H9 (cell line): ENCODE results near the gene VPS26A. TPM values are rescaled to one million over a fixed set of nuclear protein-coding genes. Genes with fewer than 3 reads are reported as not detected.

ENCODE experiments used
- DNase-seq: peaks from one replicate; pipeline ENCODE4 v3.0.0-alpha.2; 2017
- H2AFZ ChIP-seq: one replicate; pipeline ENCODE4 v1.6.1; 2013; ENCODE audit warnings: mild to moderate bottlenecking, low read length, control low read depth, moderate library complexity
- H2AK5ac ChIP-seq: 2 replicates; pipeline ENCODE4 v1.6.1; 2013; ENCODE audit warnings: low read length, control low read depth, mixed read lengths; ENCODE audit not compliant: insufficient read length
- H2BK120ac ChIP-seq: one replicate; pipeline ENCODE4 v1.6.1; 2013; ENCODE audit warnings: low read depth, mild to moderate bottlenecking, low read length, control low read depth, inconsistent platforms; ENCODE audit not compliant: poor library complexity, severe bottlenecking
- H2BK12ac ChIP-seq: 2 replicates; pipeline ENCODE4 v1.6.1; 2013; ENCODE audit warnings: low read length, control low read depth, mixed read lengths, low read depth; ENCODE audit not compliant: insufficient read length
- H2BK15ac ChIP-seq: 2 replicates; pipeline ENCODE4 v1.6.1; 2013; ENCODE audit warnings: low read depth, low read length, control low read depth
- H2BK20ac ChIP-seq: one replicate; pipeline ENCODE4 v1.6.1; 2013; ENCODE audit warnings: low read depth, mild to moderate bottlenecking, low read length, control low read depth, inconsistent platforms; ENCODE audit not compliant: poor library complexity, severe bottlenecking
- H2BK5ac ChIP-seq: 2 replicates; pipeline ENCODE4 v1.6.1; 2013; ENCODE audit warnings: low read length, control low read depth, mixed read lengths; ENCODE audit not compliant: insufficient read length
- H3K14ac ChIP-seq: 2 replicates; pipeline ENCODE4 v1.6.1; 2013; ENCODE audit warnings: low read length, control low read depth; ENCODE audit not compliant: insufficient read depth
- H3K18ac ChIP-seq: 2 replicates; pipeline ENCODE4 v1.6.1; 2013; ENCODE audit warnings: low read depth, mild to moderate bottlenecking, mixed read lengths, low read length, control low read depth; ENCODE audit not compliant: insufficient read length
- H3K23ac ChIP-seq: 2 replicates; pipeline ENCODE4 v1.6.1; 2013; ENCODE audit warnings: low read length, control low read depth, mixed read lengths, low read depth; ENCODE audit not compliant: insufficient read length
- H3K23me2 ChIP-seq: 2 replicates; pipeline ENCODE4 v1.6.1; 2013; ENCODE audit warnings: low read depth, mild to moderate bottlenecking, mixed read lengths, low read length, control low read depth; ENCODE audit not compliant: insufficient read length, poor library complexity, severe bottlenecking
- H3K27ac ChIP-seq: 2 replicates; pipeline ENCODE4 v1.5.1; 2013; ENCODE audit warnings: low read length, control low read depth, mixed read lengths, low read depth; ENCODE audit not compliant: insufficient read length
- H3K27me3 ChIP-seq: 2 replicates; pipeline ENCODE4 v1.6.1; 2013; ENCODE audit warnings: low read length, control low read depth, inconsistent platforms; ENCODE audit not compliant: insufficient read depth
- H3K4ac ChIP-seq: 2 replicates; pipeline ENCODE4 v1.6.1; 2013; ENCODE audit warnings: low read depth, mild to moderate bottlenecking, control low read depth, inconsistent platforms, low read length, moderate library complexity
- H3K4me1 ChIP-seq: 2 replicates; pipeline ENCODE4 v1.6.1; 2013; ENCODE audit warnings: low read length, control low read depth, inconsistent platforms; ENCODE audit not compliant: insufficient read depth
- H3K4me2 ChIP-seq: 2 replicates; pipeline ENCODE4 v1.6.1; 2013; ENCODE audit warnings: low read length, control low read depth, mixed read lengths; ENCODE audit not compliant: insufficient read length, insufficient read depth
- H3K56ac ChIP-seq: 2 replicates; pipeline ENCODE4 v1.6.1; 2013; ENCODE audit warnings: low read depth, mild to moderate bottlenecking, mixed read lengths, low read length, control low read depth; ENCODE audit not compliant: insufficient read length
- H3K79me1 ChIP-seq: 2 replicates; pipeline ENCODE4 v1.6.1; 2013; ENCODE audit warnings: low read depth, mild to moderate bottlenecking, moderate library complexity, low read length, control low read depth, inconsistent platforms; ENCODE audit not compliant: insufficient read depth, poor library complexity, severe bottlenecking
- H3K79me2 ChIP-seq: 2 replicates; pipeline ENCODE4 v1.6.1; 2013; ENCODE audit warnings: low read length, control low read depth, inconsistent platforms; ENCODE audit not compliant: insufficient read depth
- H3K9ac ChIP-seq: 2 replicates; pipeline ENCODE4 v1.6.1; 2013; ENCODE audit warnings: low read length, control low read depth, mixed read lengths; ENCODE audit not compliant: insufficient read length; ENCODE audit errors: extremely low read depth
- H3K9me3 ChIP-seq: one replicate; pipeline ENCODE4 v1.6.1; 2013; ENCODE audit warnings: low read depth, low read length, inconsistent platforms; ENCODE audit not compliant: control insufficient read depth
- H3T11ph ChIP-seq: one replicate; pipeline ENCODE4 v1.6.1; 2013; ENCODE audit warnings: mild to moderate bottlenecking, low read length, control low read depth, inconsistent platforms
- H4K20me1 ChIP-seq: one replicate; pipeline ENCODE4 v1.6.1; 2013; ENCODE audit not compliant: control insufficient read depth, insufficient read length, insufficient read depth
- H4K5ac ChIP-seq: 2 replicates; pipeline ENCODE4 v1.6.1; 2013; ENCODE audit warnings: low read depth, mild to moderate bottlenecking, mixed read lengths, low read length, control low read depth; ENCODE audit not compliant: insufficient read length
- H4K8ac ChIP-seq: replicated peaks from 2 replicates; pipeline ENCODE4 v1.6.1; 2013; ENCODE audit warnings: low read length, control low read depth, mixed read lengths, low read depth; ENCODE audit not compliant: insufficient read length
- H4K91ac ChIP-seq: 2 replicates; pipeline ENCODE4 v1.6.1; 2013; ENCODE audit warnings: low read depth, mild to moderate bottlenecking, moderate library complexity, mixed read lengths, low read length, control low read depth; ENCODE audit not compliant: insufficient read length
- H3K27ac Mint-ChIP-seq, 3 experiments: 2 replicates in 2 of 3; 3 replicates in 1 of 3; pipeline ENCODE4 v1.8.0; 2020 to 2021; ENCODE audit warnings: mixed read lengths in 3 of 3, mild to moderate bottlenecking in 1 of 3, moderate library complexity in 1 of 3
- H3K27me3 Mint-ChIP-seq: 2 replicates; pipeline ENCODE4 v1.8.0; 2021; ENCODE audit warnings: low read depth, mild to moderate bottlenecking, moderate library complexity, mixed read lengths
- H3K36me3 Mint-ChIP-seq, 3 experiments: 2 replicates in 2 of 3; 3 replicates in 1 of 3; pipeline ENCODE4 v1.8.0; 2020 to 2021; ENCODE audit warnings: low read depth in 3 of 3, mixed read lengths in 3 of 3; ENCODE audit not compliant: insufficient read depth in 1 of 3
- H3K4me1 Mint-ChIP-seq, 2 experiments: 2 replicates each; pipeline ENCODE4 v1.8.0; 2020; ENCODE audit warnings: mixed read lengths in 2 of 2
- H3K4me3 Mint-ChIP-seq, 2 experiments: 2 replicates in 1 of 2; 3 replicates in 1 of 2; pipeline ENCODE4 v1.8.0; 2020 to 2021; ENCODE audit warnings: mild to moderate bottlenecking in 2 of 2, mixed read lengths in 2 of 2, moderate library complexity in 1 of 2
- H3K9me3 Mint-ChIP-seq, 2 experiments: 2 replicates in 1 of 2; 3 replicates in 1 of 2; pipeline ENCODE4 v1.8.0; 2020; ENCODE audit warnings: mild to moderate bottlenecking in 2 of 2, mixed read lengths in 2 of 2, moderate library complexity in 1 of 2
- CTCF ChIP-seq: fragments of 200-600 bp; sonication (generic); conservative IDR thresholded peaks from 3 replicates; pipeline ENCODE4 v1.8.0; 2021; ENCODE audit warnings: antibody characterized with exemption, mild to moderate bottlenecking
- WGBS: extraction: QIAGEN DNeasy Blood & Tissue Kit; methylation state at CpG from one replicate; pipeline ENCODE4 v1.1.7; 2013; ENCODE audit warnings: missing lambda C conversion rate, low lambda C conversion rate, mixed read lengths; ENCODE audit not compliant: insufficient read length; ENCODE audit errors: extremely low coverage; 5-methylcytosine and 5-hydroxymethylcytosine counted together
- total RNA-seq: library from RNA; stranded (reverse); gene quantifications from 2 replicates; pipeline ENCODE4 v1.2.1, GENCODE V29; 2021

VPS26A gene
- total RNA-seq, 1 experiment from 2014 or later: 41.8 TPM

- Histone ChIP-seq H3K23me2 (no peaks in the 10 kb centered on the region), H4K91ac (no peak overlapping the region), H3K27ac (no peak overlapping the region), H3K27me3 (no peaks in the 10 kb centered on the region), H3K4me2 (no peak overlapping the region), H2BK20ac (no peak overlapping the region), H3T11ph (no peak overlapping the region), H3K18ac (no peak overlapping the region), H2BK15ac (no peak overlapping the region), H4K20me1 (no peaks in the 10 kb centered on the region), H3K23ac (no peak overlapping the region), H3K56ac (no peak overlapping the region), H2BK120ac (no peak overlapping the region), H3K4me1 (no peaks in the 10 kb centered on the region), H3K79me1 (no peaks in the 10 kb centered on the region), H3K9me3 (no peaks in the 10 kb centered on the region), H3K4ac (no peak overlapping the region), H4K8ac (no peak overlapping the region), H3K9ac (no peak overlapping the region), H2AFZ (no peak overlapping the region), H2BK5ac (no peak overlapping the region), H2BK12ac (no peak overlapping the region), H4K5ac (no peak overlapping the region), H2AK5ac (no peak overlapping the region), H3K79me2 (no peaks in the 10 kb centered on the region), H3K14ac (no peak overlapping the region)
- TF ChIP-seq CTCF: no peak
- Mint-ChIP-seq H3K9me3 (no peaks in the 10 kb centered on the region), H3K4me3 (no peak overlapping the region), H3K27me3 (no peaks in the 10 kb centered on the region; the same call in 1 of the 2 replicates), H3K36me3 (no peaks in the 10 kb centered on the region), H3K4me1 (peaks cover 6 to 7% of the 10 kb centered on the region in 2 experiments), H3K27ac (peak overlapping the region in 1 of 3 experiments; percentile 46; a peak in 1 of 7 replicates)
- WGBS: no CpG with 5 or more reads among the region's 1 CpG
- no peak for DNase-seq
Observed at GRCh38 chr10:69090685-69091084, 33.3 kb upstream of the VPS26A start.
